GM12878 (cell line): ENCODE results near the gene EFNA1. TPM values are rescaled to one million over a fixed set of nuclear protein-coding genes. Genes with fewer than 3 reads are reported as not detected.

Experiments used
- ATAC-seq: fragments of 200-7000 bp; cut with Tn5 transposase; 3 replicates; pipeline ENCODE4 v1.9.1; 2020; ENCODE audit warnings: mild to moderate bottlenecking, moderate library complexity
- BruUV-seq: library from RNA; stranded (reverse); fragments of 400-500 nt; replicated peaks from 2 replicates; lab custom pipeline; 2021; lab: Mats Ljungman, UMichigan
- CTCF ChIA-PET: fragments of 300-600 bp; sonication (Branson Sonifier 250); formaldehyde crosslinking; extraction: SDS; loops from one replicate; lab custom pipeline; 2021; ENCODE audit warnings: inconsistent platforms; lab: Yijun Ruan, JAX
- POLR2A ChIA-PET: fragments of 350-600 bp; formaldehyde crosslinking; extraction: SDS; loops from one replicate; lab custom pipeline; 2021; ENCODE audit warnings: inconsistent platforms; lab: Charles Lee
- RAD21 ChIA-PET: fragments of 300-600 bp; sonication (Branson Sonifier 250); formaldehyde crosslinking; loops from one replicate; lab custom pipeline; 2023; ENCODE audit warnings: antibody characterized with exemption; ENCODE audit not compliant: unreplicated experiment; lab: Charles Lee
- SMC1A ChIA-PET: fragments of 300-600 bp; sonication (Branson Sonifier 250); formaldehyde crosslinking; loops from one replicate; lab custom pipeline; 2023; ENCODE audit not compliant: unreplicated experiment, uncharacterized antibody; lab: Charles Lee
- DNase-seq: peaks from one replicate; pipeline ENCODE4 v3.0.0-alpha.2; 2011; ENCODE audit warnings: low read depth, low spot score
- FAIRE-seq: peaks from 3 replicates; lab custom pipeline; 2011; peaks lifted over from hg19 to GRCh38; lab: Jason Lieb, UNC
- H2AFZ ChIP-seq: 2 replicates; pipeline ENCODE4 v1.6.0; 2011; ENCODE audit warnings: low read depth, low read length, control low read depth; ENCODE audit not compliant: control insufficient read depth
- H3K27ac ChIP-seq: 2 replicates; pipeline ENCODE4 v1.5.1; 2011; ENCODE audit warnings: control low read depth; ENCODE audit not compliant: control insufficient read depth, insufficient read depth
- H3K27me3 ChIP-seq, 2 experiments: replicated peaks in 1 of 2; 2 replicates each; pipeline versions ENCODE4 v1.6.0 to v1.6.1; 2011; ENCODE audit warnings: low read length in 1 of 2; ENCODE audit not compliant: control insufficient read depth in 2 of 2, insufficient read depth in 2 of 2
- H3K36me3 ChIP-seq, 2 experiments: 2 replicates each; pipeline ENCODE4 v1.5.1; 2011; ENCODE audit warnings: low read length in 1 of 2; ENCODE audit not compliant: control insufficient read depth in 2 of 2, insufficient read depth in 2 of 2
- H3K4me1 ChIP-seq: 2 replicates; pipeline ENCODE4 v1.6.1; 2011; ENCODE audit warnings: mild to moderate bottlenecking, low read length, moderate library complexity, mixed read lengths; ENCODE audit not compliant: control insufficient read depth, insufficient read depth
- H3K4me2 ChIP-seq: 2 replicates; pipeline ENCODE4 v1.6.0; 2011; ENCODE audit warnings: control low read depth; ENCODE audit not compliant: control insufficient read depth, insufficient read depth
- H3K4me3 ChIP-seq: fragments of 200-600 bp; sonication (generic); 2 replicates; pipeline ENCODE4 v1.5.1; 2016
- H3K79me2 ChIP-seq: 2 replicates; pipeline ENCODE4 v1.6.0; 2011; ENCODE audit warnings: low read length; ENCODE audit not compliant: control insufficient read depth, insufficient read depth
- H3K9ac ChIP-seq: 2 replicates; pipeline ENCODE4 v1.8.0; 2011; ENCODE audit warnings: low read length, control low read depth, mixed read lengths; ENCODE audit not compliant: control insufficient read depth, insufficient read depth
- H3K9me3 ChIP-seq: replicated peaks from 3 replicates; pipeline ENCODE4 v1.5.1; 2011; ENCODE audit warnings: mild to moderate bottlenecking, low read length; ENCODE audit not compliant: control insufficient read depth, insufficient read depth
- H4K20me1 ChIP-seq: 2 replicates; pipeline ENCODE4 v1.6.0; 2011; ENCODE audit not compliant: control insufficient read depth, insufficient read depth
- ATF2 ChIP-seq: IDR thresholded peaks from 2 replicates; pipeline ENCODE4 v1.6.1; 2012; ENCODE audit warnings: low read length, inconsistent platforms
- CBX3 ChIP-seq: fragments of 200-600 bp; sonication (generic); IDR thresholded peaks from 2 replicates; pipeline ENCODE4 v1.6.1; 2016; ENCODE audit warnings: low read depth, borderline replicate concordance
- CBX5 ChIP-seq: sonication (generic); IDR thresholded peaks from 2 replicates; pipeline ENCODE4 v1.6.1; 2016; ENCODE audit warnings: low read depth, moderate library complexity, mild to moderate bottlenecking, inconsistent platforms
- CREM ChIP-seq: IDR thresholded peaks from 2 replicates; pipeline ENCODE4 v1.6.1; 2014; ENCODE audit warnings: antibody characterized with exemption, low read depth
- ESRRA ChIP-seq: IDR thresholded peaks from 2 replicates; pipeline ENCODE4 v1.6.1; 2012; ENCODE audit warnings: mild to moderate bottlenecking, low read length, improper control_type of control experiment
- GATAD2B ChIP-seq: fragments of 450-650 bp; conservative IDR thresholded peaks from 2 replicates; pipeline ENCODE4 v1.6.1; 2017; ENCODE audit warnings: low read depth, mild to moderate bottlenecking, moderate library complexity
- KLF5 ChIP-seq: fragments of 450-650 bp; IDR thresholded peaks from 2 replicates; pipeline ENCODE4 v1.6.1; 2014; ENCODE audit warnings: mild to moderate bottlenecking; ENCODE audit not compliant: partially characterized antibody
- LARP7 ChIP-seq: fragments of 450-650 bp; IDR thresholded peaks from 2 replicates; pipeline ENCODE4 v1.6.1; 2017; ENCODE audit warnings: mild to moderate bottlenecking
- MEF2B ChIP-seq: fragments of 450-650 bp; IDR thresholded peaks from 2 replicates; pipeline ENCODE4 v1.6.1; 2018; ENCODE audit warnings: mild to moderate bottlenecking, moderate library complexity; ENCODE audit not compliant: partially characterized antibody, poor library complexity, severe bottlenecking
- POLR2A ChIP-seq: IDR thresholded peaks from 2 replicates; pipeline ENCODE4 v1.6.1; 2011; ENCODE audit warnings: low read depth, mild to moderate bottlenecking, low read length
- POLR2AphosphoS2 ChIP-seq: IDR thresholded peaks from 2 replicates; pipeline ENCODE4 v1.6.1; 2011; ENCODE audit warnings: low read depth, mild to moderate bottlenecking, low read length, improper control_type of control experiment, moderate library complexity
- RAD51 ChIP-seq: fragments of 450-650 bp; IDR thresholded peaks from 2 replicates; pipeline ENCODE4 v1.6.1; 2016; ENCODE audit warnings: moderate library complexity, mild to moderate bottlenecking, inconsistent platforms
- SIX5 ChIP-seq: IDR thresholded peaks from 2 replicates; pipeline ENCODE4 v1.6.1; 2011; ENCODE audit warnings: mild to moderate bottlenecking, low read depth, low read length, moderate library complexity; ENCODE audit not compliant: severe bottlenecking
- SRF ChIP-seq, 2 experiments: IDR thresholded peaks; 2 replicates each; pipeline ENCODE4 v1.6.1; 2011; ENCODE audit warnings: low read depth in 2 of 2, low read length in 2 of 2, mild to moderate bottlenecking in 1 of 2, moderate library complexity in 1 of 2
- STAT1 ChIP-seq: fragments of 450-650 bp; conservative IDR thresholded peaks from 2 replicates; pipeline ENCODE4 v1.6.1; 2014; ENCODE audit warnings: antibody characterized with exemption, mild to moderate bottlenecking
- YBX1 ChIP-seq: fragments of 450-650 bp; IDR thresholded peaks from 2 replicates; pipeline ENCODE4 v1.6.1; 2016; ENCODE audit warnings: antibody characterized with exemption
- WGBS: methylation state at CpG from one replicate; pipeline ENCODE4 v1.1.6; 2016; ENCODE audit warnings: low lambda C conversion rate; ENCODE audit not compliant: insufficient replicate concordance, insufficient coverage; ENCODE audit errors: missing lambda C conversion rate; 5-methylcytosine and 5-hydroxymethylcytosine counted together
- in situ Hi-C: fragments of 300-500 bp; cut with MboI; formaldehyde crosslinking; loops from 9 replicates; pipeline ENCODE4 v1.14.3; 2018; ENCODE audit warnings: mixed read lengths
- intact Hi-C: fragments of 100-400 bp; cut with micrococcal nuclease; formaldehyde crosslinking; loops from one replicate; pipeline ENCODE4 v1.14.2; 2022; ENCODE audit not compliant: unreplicated experiment
- polyA plus RNA-seq, 11 experiments: library from polyadenylated mRNA; depleted of rRNA in 4 of 11; unstranded in 6 of 11; stranded (reverse) in 5 of 11; fragments of >200 nt; fragmentation: Nextera tagmentation in 4 of 11; fragmentation: Illumina TruSeq in 1 of 11; extraction: Ambion mirVana in 4 of 11; extraction: Trizol in 1 of 11; gene quantifications; 1 replicate in 1 of 11; 2 replicates in 10 of 11; pipeline versions ENCODE4 v1.2.1 to v1.2.3, GENCODE V29; 2011 to 2016; ENCODE audit warnings: inconsistent platforms in 2 of 11, missing spikeins in 2 of 11, low read depth in 1 of 11
- total RNA-seq, 4 experiments: library from RNA; depleted of rRNA in 3 of 4; stranded (reverse); fragments of >200 nt in 3 of 4; fragmentation: Illumina TruSeq in 1 of 4; extraction: Trizol in 1 of 4; gene quantifications; 2 replicates each; pipeline versions ENCODE4 v1.2.1 to v1.2.3, GENCODE V29; 2013 to 2021
- TF ChIP-seq, protein P1 (sequence below): IDR thresholded peaks from 2 replicates; pipeline ENCODE4 v1.6.1; 2012; ENCODE audit warnings: low read depth, low read length, improper control_type of control experiment
- TF ChIP-seq, protein P2 (sequence below), 3 experiments: IDR thresholded peaks in 2 of 3; conservative IDR thresholded peaks in 1 of 3; 2 replicates each; pipeline ENCODE4 v1.5.1; 2011; ENCODE audit warnings: low read depth in 3 of 3, low read length in 3 of 3, mild to moderate bottlenecking in 3 of 3, control low read depth in 2 of 3, moderate library complexity in 2 of 3, inconsistent platforms in 1 of 3, mixed read lengths in 1 of 3; ENCODE audit not compliant: control insufficient read depth in 2 of 3, insufficient read depth in 1 of 3; ENCODE audit errors: extremely low read depth in 1 of 3

Gene EFNA1
- total and polyA plus RNA-seq, 10 of the 15 experiments (the other 5 are each of a cell fraction or from before 2014, with no cell fraction given), result 0.13 to 7.5 (median 0.28) TPM; not detected in 5

DNA sequence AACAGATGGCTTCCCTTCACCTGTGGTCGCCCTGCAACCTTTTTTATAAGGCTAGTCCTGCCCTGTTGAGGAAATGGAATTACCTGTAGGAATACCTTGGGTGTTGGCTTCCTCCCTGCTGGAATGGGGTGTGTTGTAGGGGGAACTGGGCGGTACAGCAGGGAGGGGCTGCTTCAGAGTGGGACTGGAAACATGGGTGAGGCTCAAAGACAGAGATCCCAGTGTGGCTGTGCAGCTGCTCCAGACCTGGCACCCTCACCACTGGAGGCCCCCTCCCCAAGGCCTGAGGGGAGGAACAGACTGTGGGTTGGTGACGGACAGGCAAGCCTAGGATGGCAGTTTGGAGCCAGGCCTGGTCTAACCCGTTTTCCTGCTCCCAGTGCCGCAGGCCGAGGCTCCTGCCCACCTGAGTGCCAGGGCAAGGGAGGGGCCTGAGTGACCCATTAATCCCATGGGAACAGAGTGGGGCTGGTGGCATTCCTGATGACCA is 44.6 kb upstream of the EFNA1 start (continued):
- no peak for TF ChIP-seq SIX5
- no peak for TF ChIP-seq LARP7
- TF ChIP-seq GATAD2B, result no peak
- TF ChIP-seq, protein P1, sequence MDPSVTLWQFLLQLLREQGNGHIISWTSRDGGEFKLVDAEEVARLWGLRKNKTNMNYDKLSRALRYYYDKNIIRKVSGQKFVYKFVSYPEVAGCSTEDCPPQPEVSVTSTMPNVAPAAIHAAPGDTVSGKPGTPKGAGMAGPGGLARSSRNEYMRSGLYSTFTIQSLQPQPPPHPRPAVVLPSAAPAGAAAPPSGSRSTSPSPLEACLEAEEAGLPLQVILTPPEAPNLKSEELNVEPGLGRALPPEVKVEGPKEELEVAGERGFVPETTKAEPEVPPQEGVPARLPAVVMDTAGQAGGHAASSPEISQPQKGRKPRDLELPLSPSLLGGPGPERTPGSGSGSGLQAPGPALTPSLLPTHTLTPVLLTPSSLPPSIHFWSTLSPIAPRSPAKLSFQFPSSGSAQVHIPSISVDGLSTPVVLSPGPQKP, result no peak
- TF ChIP-seq ATF2, result no peak
- no peak for TF ChIP-seq POLR2AphosphoS2

DNA sequence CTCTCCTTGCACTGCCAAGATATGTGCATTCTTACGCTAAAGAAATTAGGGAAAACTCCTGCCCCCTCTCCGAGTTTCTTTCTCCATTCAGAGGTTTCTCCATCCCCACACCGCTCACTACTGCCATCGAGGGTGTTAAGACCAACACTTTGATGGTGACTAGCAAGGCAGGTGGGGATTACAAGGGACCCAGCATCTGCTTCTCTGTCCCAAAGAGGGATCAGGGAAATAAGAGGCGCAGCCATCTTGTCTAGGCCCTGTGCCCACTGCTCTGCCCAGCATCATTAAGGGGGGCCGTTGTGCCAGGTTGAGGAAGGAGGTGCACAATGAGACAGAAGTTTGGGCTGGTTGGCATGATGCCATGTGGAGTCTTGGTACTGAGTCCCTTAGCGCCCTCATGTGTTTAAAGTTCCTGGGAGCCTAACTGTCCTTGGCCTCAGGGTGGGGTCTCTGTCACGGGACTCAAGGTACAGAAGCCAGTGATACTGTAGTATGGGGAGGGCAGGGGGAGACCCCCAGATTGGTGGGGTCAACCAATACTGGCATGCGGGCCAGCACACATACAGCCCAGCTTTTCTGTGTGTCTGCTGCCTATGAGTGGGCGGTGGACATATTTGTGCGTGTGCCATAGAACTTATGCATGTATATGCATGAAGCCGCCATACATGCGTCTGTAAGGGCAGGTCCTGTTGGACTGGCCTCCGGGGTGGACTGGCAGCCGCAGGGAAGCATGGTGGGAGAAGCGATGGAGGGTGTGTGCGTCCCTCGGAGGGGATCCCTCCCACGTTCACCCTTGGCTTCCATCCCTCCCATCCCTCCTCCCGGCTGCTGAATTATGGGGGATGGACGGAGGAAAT is 43.6 kb upstream of the EFNA1 start:
- Histone ChIP-seq H3K4me1 (peaks cover 39% of the 10 kb centered on the region), H3K27ac (no peak overlapping the region), H3K36me3 (no peaks in the 10 kb centered on the region), H3K9me3 (no peaks in the 10 kb centered on the region), H3K4me2 (peak overlapping the region; percentile 79), H3K79me2 (no peaks in the 10 kb centered on the region), H3K9ac (no peak overlapping the region), H3K27me3 (peaks cover 23 to 27% of the 10 kb centered on the region in 2 experiments), H2AFZ (peak overlapping the region; percentile 97), H4K20me1 (no peaks in the 10 kb centered on the region), H3K4me3 (peak overlapping the region; percentile 72; the same call in 1 of the 2 replicates)
- no TSS peak for BruUV-seq
- ChIA-PET SMC1A (interaction anchor here (1.0 to 2.9 kb wide), 9 partner anchors 19 to 84 kb away, joined by 3 to 17 read pairs (median 5); partner anchors contain the start of gene EFNA4), POLR2A (interaction anchor here (1.0 to 2.0 kb wide), 9 partner anchors 13 to 110 kb away, joined by 3 to 12 read pairs (median 4); partner anchors contain the start of genes CKS1B, EFNA4 and SLC50A1), RAD21 (interaction anchor here (0.8 to 3.0 kb wide), 28 partner anchors 10 to 605 kb away, joined by 3 to 63 read pairs (median 5); partner anchors contain the start of genes ADAM15, CKS1B, EFNA4 and FLAD1), CTCF (interaction anchor here (0.9 to 5.5 kb wide), 33 partner anchors 9 to 903 kb away, joined by 3 to 195 read pairs (median 6); partner anchors contain the start of genes ADAM15, EFNA4, FLAD1 and KRTCAP2)
- WGBS, result 17% methylated on average over 21 of the region's 21 CpGs
- DNase-seq, result no peak
- in situ Hi-C loops (no loop called here), intact Hi-C loops (loop anchor here (1.0 to 10.0 kb wide), 4 partner anchors 21 to 599 kb away; partner anchors contain the start of genes EFNA4 and UBE2Q1)
- no peak for FAIRE-seq
- no peak; the same call in 2 of the 3 replicates for ATAC-seq
- TF ChIP-seq YBX1, result no peak
- TF ChIP-seq KLF5, result no peak
- TF ChIP-seq, protein P2, sequence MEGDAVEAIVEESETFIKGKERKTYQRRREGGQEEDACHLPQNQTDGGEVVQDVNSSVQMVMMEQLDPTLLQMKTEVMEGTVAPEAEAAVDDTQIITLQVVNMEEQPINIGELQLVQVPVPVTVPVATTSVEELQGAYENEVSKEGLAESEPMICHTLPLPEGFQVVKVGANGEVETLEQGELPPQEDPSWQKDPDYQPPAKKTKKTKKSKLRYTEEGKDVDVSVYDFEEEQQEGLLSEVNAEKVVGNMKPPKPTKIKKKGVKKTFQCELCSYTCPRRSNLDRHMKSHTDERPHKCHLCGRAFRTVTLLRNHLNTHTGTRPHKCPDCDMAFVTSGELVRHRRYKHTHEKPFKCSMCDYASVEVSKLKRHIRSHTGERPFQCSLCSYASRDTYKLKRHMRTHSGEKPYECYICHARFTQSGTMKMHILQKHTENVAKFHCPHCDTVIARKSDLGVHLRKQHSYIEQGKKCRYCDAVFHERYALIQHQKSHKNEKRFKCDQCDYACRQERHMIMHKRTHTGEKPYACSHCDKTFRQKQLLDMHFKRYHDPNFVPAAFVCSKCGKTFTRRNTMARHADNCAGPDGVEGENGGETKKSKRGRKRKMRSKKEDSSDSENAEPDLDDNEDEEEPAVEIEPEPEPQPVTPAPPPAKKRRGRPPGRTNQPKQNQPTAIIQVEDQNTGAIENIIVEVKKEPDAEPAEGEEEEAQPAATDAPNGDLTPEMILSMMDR (IDR thresholded peaks at IDR 0.05 in 2 of 3, conservative IDR thresholded peaks at IDR 0.05 in 1 of 3; ENCODE audit: control insufficient read depth in 2 of 3, extremely low read depth in 1 of 3, insufficient read depth in 1 of 3, low read depth in 3 of 3, low read length in 3 of 3), result peak; percentile 11 to 46 (median 25); a peak in 3 of 6 replicates
- TF ChIP-seq ESRRA, result no peak
- no peak for TF ChIP-seq POLR2A
- TF ChIP-seq STAT1, result no peak
- TF ChIP-seq RAD51, result no peak
- no peak for TF ChIP-seq SRF (IDR thresholded peaks at IDR 0.05; ENCODE audit: low read depth in 2 of 2, low read length in 2 of 2)
- no peak for TF ChIP-seq CBX5
- TF ChIP-seq CBX3, result no peak
- no peak for TF ChIP-seq CREM
- no peak for TF ChIP-seq MEF2B
